A549 (cell line): ENCODE results near the gene ABHD3.

Experiments
- BCL3 ChIP-seq: fragments of >200 bp; sonication (Bioruptor Twin); formaldehyde crosslinking; IDR thresholded peaks from 3 replicates; pipeline ENCODE4 v1.6.1; 2016
- CEBPB ChIP-seq, 2 experiments: fragments of >200 bp in 1 of 2; sonication (Bioruptor Twin) in 1 of 2; formaldehyde crosslinking in 1 of 2; IDR thresholded peaks; 2 replicates each; pipeline ENCODE4 v1.6.1; 2012 to 2016
- CTCF ChIP-seq: fragments of >200 bp; sonication (Bioruptor Twin); formaldehyde crosslinking; IDR thresholded peaks from 3 replicates; pipeline ENCODE4 v1.5.1; 2016
- HEYL ChIP-seq: fragments of 250-450 bp; sonication (Bioruptor Pico); IDR thresholded peaks from 2 replicates; pipeline ENCODE4 v1.8.0; 2021; ENCODE audit warnings: mild to moderate bottlenecking, moderate library complexity
- NFE2L2 ChIP-seq: fragments of 150-350 bp; conservative IDR thresholded peaks from 2 replicates; pipeline ENCODE4 v1.6.1; 2014; ENCODE audit warnings: low read length
- NPAS2 ChIP-seq: fragments of 250-450 bp; sonication (Bioruptor Pico); IDR thresholded peaks from 2 replicates; pipeline ENCODE4 v1.8.0; 2022; ENCODE audit warnings: mild to moderate bottlenecking, moderate library complexity, borderline replicate concordance
- POLR2A ChIP-seq: IDR thresholded peaks from 2 replicates; pipeline ENCODE4 v1.6.1; 2012; ENCODE audit warnings: mild to moderate bottlenecking, low read length
- REST ChIP-seq: fragments of 200-600 bp; sonication (generic); IDR thresholded peaks from 2 replicates; pipeline ENCODE4 v1.6.1; 2016; ENCODE audit warnings: antibody characterized with exemption, mild to moderate bottlenecking, moderate library complexity
- USF2 ChIP-seq: fragments of 450-650 bp; IDR thresholded peaks from 2 replicates; pipeline ENCODE4 v1.6.1; 2014; ENCODE audit warnings: antibody characterized with exemption
- ZFP36 ChIP-seq: fragments of 450-650 bp; IDR thresholded peaks from 2 replicates; pipeline ENCODE4 v1.6.1; 2014; ENCODE audit warnings: borderline replicate concordance; ENCODE audit not compliant: partially characterized antibody

- TF ChIP-seq REST, result no peak
- TF ChIP-seq CTCF, result no peak
- no peak for TF ChIP-seq USF2
- TF ChIP-seq BCL3, result no peak
- TF ChIP-seq NFE2L2, result no peak
- no peak for TF ChIP-seq POLR2A
- TF ChIP-seq NPAS2 (CRISPR knock-in tag), result no peak
- TF ChIP-seq CEBPB (IDR thresholded peaks at IDR 0.05), result no peak
- TF ChIP-seq HEYL, result no peak
- TF ChIP-seq ZFP36, result no peak
Measured at GRCh38 chr18:21605213-21605612, 99.4 kb downstream of the ABHD3 start.
